Hepatocyte (in vitro differentiated cells): ENCODE measurements around the gene ARL13B. TPM values are rescaled to one million over a fixed set of nuclear protein-coding genes. Genes with fewer than 3 reads are reported as not detected.

ENCODE experiments used
- DNase-seq: peaks from one replicate; pipeline ENCODE4 v3.0.0-alpha.2; 2016; ENCODE audit warnings: low spot score
- H2AFZ ChIP-seq: fragments of 200-600 bp; sonication (generic); 2 replicates; pipeline ENCODE4 v1.6.0; 2016; ENCODE audit warnings: antibody characterized with exemption, mild to moderate bottlenecking
- H3K27ac ChIP-seq: fragments of 200-600 bp; sonication (generic); 2 replicates; pipeline ENCODE4 v1.5.1; 2016; ENCODE audit warnings: mild to moderate bottlenecking
- H3K27me3 ChIP-seq: fragments of 200-600 bp; sonication (generic); 2 replicates; pipeline ENCODE4 v1.6.1; 2016
- H3K36me3 ChIP-seq: fragments of 200-600 bp; sonication (generic); replicated peaks from 2 replicates; pipeline ENCODE4 v1.5.1; 2016; ENCODE audit warnings: low read depth; ENCODE audit not compliant: insufficient read depth
- H3K4me1 ChIP-seq: fragments of 200-600 bp; sonication (generic); 2 replicates; pipeline ENCODE4 v1.5.1; 2016; ENCODE audit warnings: mild to moderate bottlenecking, moderate library complexity; ENCODE audit not compliant: insufficient read depth
- H3K4me2 ChIP-seq: fragments of 200-600 bp; sonication (generic); 2 replicates; pipeline ENCODE4 v1.6.0; 2016
- H3K4me3 ChIP-seq: fragments of 200-600 bp; sonication (generic); 2 replicates; pipeline ENCODE4 v1.5.1; 2016; ENCODE audit warnings: mild to moderate bottlenecking
- H3K79me2 ChIP-seq: fragments of 200-600 bp; sonication (generic); 2 replicates; pipeline ENCODE4 v1.6.0; 2017; ENCODE audit warnings: mild to moderate bottlenecking
- H3K9me2 ChIP-seq: fragments of 200-600 bp; sonication (generic); replicated peaks from 2 replicates; pipeline ENCODE4 v1.6.0; 2017; ENCODE audit warnings: mild to moderate bottlenecking; ENCODE audit not compliant: insufficient read depth
- H3K9me3 ChIP-seq: fragments of 200-600 bp; sonication (generic); 2 replicates; pipeline ENCODE4 v1.5.1; 2016; ENCODE audit warnings: low read depth, mild to moderate bottlenecking
- H4K20me1 ChIP-seq: fragments of 200-600 bp; sonication (generic); 2 replicates; pipeline ENCODE4 v1.6.0; 2016; ENCODE audit warnings: mild to moderate bottlenecking; ENCODE audit not compliant: insufficient read depth, poor library complexity, severe bottlenecking
- EZH2 ChIP-seq: fragments of 200-600 bp; sonication (generic); IDR thresholded peaks from 2 replicates; pipeline ENCODE4 v1.6.1; 2016; ENCODE audit warnings: antibody characterized with exemption, mild to moderate bottlenecking, borderline replicate concordance
- EZH2phosphoT487 ChIP-seq: fragments of 200-600 bp; sonication (generic); IDR thresholded peaks from one replicate; pipeline ENCODE4 v1.6.1; 2018; ENCODE audit warnings: antibody characterized with exemption, mild to moderate bottlenecking, low read depth, moderate library complexity; ENCODE audit not compliant: unreplicated experiment, severe bottlenecking
- whole genome bisulfite sequencing: methylation state at CpG from one replicate; pipeline ENCODE4 v1.1.6; 2016; ENCODE audit warnings: low lambda C conversion rate; ENCODE audit errors: missing lambda C conversion rate; 5-methylcytosine and 5-hydroxymethylcytosine counted together
- polyA plus RNA-seq: library from polyadenylated mRNA; unstranded; fragments of >200 nt; fragmentation: Nextera tagmentation; extraction: Ambion mirVana; gene quantifications from 2 replicates; pipeline ENCODE4 v1.2.1, GENCODE V29; 2016
- total RNA-seq: library from RNA; depleted of rRNA; stranded (reverse); fragments of >200 nt; gene quantifications from 2 replicates; pipeline ENCODE4 v1.2.3, GENCODE V29; 2014
- TF ChIP-seq, protein P1 (sequence below): fragments of 200-600 bp; sonication (generic); IDR thresholded peaks from 2 replicates; pipeline ENCODE4 v1.5.1; 2016; ENCODE audit warnings: antibody characterized with exemption, mild to moderate bottlenecking; ENCODE audit not compliant: poor library complexity

Gene ARL13B
- total and polyA plus RNA-seq, 2 experiments from 2014 or later = 6.2 to 10.4 TPM

GRCh38 chr3:94064243-94064860 lies 84.4 kb downstream of the ARL13B start:
- no peaks in the 10 kb centered on the region for H4K20me1 ChIP-seq
- H3K4me2 ChIP-seq = peak overlapping the region; percentile 83
- no peak overlapping the region for H3K27ac ChIP-seq
- 90% methylated on average over 6 of the region's 6 CpGs for WGBS
- no peaks in the 10 kb centered on the region for H3K36me3 ChIP-seq
- peaks cover 27% of the 10 kb centered on the region for H3K79me2 ChIP-seq
- no peak for DNase-seq
- H3K4me3 ChIP-seq = no peak overlapping the region
- no peaks in the 10 kb centered on the region for H3K9me2 ChIP-seq
- H3K9me3 ChIP-seq = no peaks in the 10 kb centered on the region
- H3K4me1 ChIP-seq = peaks cover 4% of the 10 kb centered on the region
- TF ChIP-seq, protein P1, sequence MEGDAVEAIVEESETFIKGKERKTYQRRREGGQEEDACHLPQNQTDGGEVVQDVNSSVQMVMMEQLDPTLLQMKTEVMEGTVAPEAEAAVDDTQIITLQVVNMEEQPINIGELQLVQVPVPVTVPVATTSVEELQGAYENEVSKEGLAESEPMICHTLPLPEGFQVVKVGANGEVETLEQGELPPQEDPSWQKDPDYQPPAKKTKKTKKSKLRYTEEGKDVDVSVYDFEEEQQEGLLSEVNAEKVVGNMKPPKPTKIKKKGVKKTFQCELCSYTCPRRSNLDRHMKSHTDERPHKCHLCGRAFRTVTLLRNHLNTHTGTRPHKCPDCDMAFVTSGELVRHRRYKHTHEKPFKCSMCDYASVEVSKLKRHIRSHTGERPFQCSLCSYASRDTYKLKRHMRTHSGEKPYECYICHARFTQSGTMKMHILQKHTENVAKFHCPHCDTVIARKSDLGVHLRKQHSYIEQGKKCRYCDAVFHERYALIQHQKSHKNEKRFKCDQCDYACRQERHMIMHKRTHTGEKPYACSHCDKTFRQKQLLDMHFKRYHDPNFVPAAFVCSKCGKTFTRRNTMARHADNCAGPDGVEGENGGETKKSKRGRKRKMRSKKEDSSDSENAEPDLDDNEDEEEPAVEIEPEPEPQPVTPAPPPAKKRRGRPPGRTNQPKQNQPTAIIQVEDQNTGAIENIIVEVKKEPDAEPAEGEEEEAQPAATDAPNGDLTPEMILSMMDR = no peak
- no peak for TF ChIP-seq EZH2phosphoT487
- H3K27me3 ChIP-seq = no peaks in the 10 kb centered on the region
- no peak overlapping the region for H2AFZ ChIP-seq

DNA sequence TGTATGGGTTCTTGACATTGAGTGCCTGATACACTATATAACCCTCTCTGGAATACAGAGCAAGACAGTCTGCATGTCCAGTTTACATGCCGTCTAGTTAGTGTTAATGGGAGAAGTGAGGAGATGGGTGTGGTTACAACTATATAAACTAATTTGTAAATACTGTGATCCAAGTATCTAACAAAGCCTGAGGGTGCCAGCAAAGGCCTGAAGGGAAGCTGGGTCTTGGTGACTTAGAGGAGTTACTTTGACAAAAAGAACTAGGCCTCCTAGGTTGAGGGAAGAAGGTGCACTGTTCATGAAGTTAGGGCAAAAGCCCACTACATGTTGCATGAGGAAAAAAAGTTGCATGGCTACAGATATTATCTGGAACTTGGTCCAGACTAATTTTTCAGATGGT lies 85.2 kb downstream of the ARL13B start:
- peak overlapping the region; percentile 83 for H3K4me2 ChIP-seq
- DNase-seq = no peak
- 71% methylated on average over 1 of the region's 1 CpG for WGBS

DNA sequence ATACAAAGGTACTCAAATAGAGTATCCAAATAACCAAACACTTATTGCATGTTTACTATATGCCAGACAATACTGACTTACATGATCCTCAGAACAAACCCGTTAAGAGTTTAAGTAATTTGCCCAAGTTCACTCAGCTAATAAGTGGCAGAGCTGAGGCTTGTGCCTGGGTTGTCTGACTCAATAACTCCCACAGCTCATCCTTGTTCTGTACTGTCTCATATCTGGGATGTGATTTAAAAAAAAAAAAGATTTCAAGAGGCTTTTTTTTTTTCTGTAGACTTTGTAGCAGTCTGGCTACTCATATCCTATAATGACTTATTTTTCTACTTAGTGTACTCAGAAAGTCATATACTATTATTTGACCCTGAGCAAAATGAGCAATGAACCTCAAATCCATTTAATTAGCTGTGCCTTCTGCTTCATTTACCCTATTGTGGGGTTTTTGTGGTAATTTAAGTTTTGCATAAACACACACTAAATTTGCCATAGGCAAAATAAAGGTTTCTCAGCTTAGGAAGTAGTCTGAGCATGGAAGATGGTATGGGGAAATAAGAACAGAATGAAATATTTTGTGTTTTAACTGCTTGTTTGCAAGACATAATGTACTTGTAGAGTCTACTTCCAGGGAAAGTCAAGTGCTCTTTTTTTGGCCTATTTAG lies 86.0 kb downstream of the ARL13B start:
- H3K79me2 ChIP-seq = peaks cover 31% of the 10 kb centered on the region
- no peaks in the 10 kb centered on the region for H3K9me2 ChIP-seq
- peaks cover 4% of the 10 kb centered on the region for H3K4me1 ChIP-seq
- no peak overlapping the region for H3K4me2 ChIP-seq
- no peaks in the 10 kb centered on the region for H3K27me3 ChIP-seq
- no peak for TF ChIP-seq EZH2phosphoT487
- no peak for TF ChIP-seq EZH2
- TF ChIP-seq, protein P1 = no peak
- H3K27ac ChIP-seq = no peak overlapping the region
- H4K20me1 ChIP-seq = no peaks in the 10 kb centered on the region
- H3K4me3 ChIP-seq = no peak overlapping the region
- no peak overlapping the region for H2AFZ ChIP-seq
- 91% methylated on average over 1 of the region's 1 CpG for WGBS
- H3K9me3 ChIP-seq = no peaks in the 10 kb centered on the region
- DNase-seq = no peak
- no peaks in the 10 kb centered on the region for H3K36me3 ChIP-seq

More for the DNA sequence above, 85.2 kb downstream of the ARL13B start:
- Histone ChIP-seq H3K9me2 (no peaks in the 10 kb centered on the region), H4K20me1 (no peaks in the 10 kb centered on the region), H3K36me3 (no peaks in the 10 kb centered on the region), H3K4me3 (no peak overlapping the region), H3K9me3 (no peaks in the 10 kb centered on the region), H2AFZ (no peak overlapping the region), H3K4me1 (peaks cover 4% of the 10 kb centered on the region), H3K27me3 (no peaks in the 10 kb centered on the region), H3K79me2 (peaks cover 30% of the 10 kb centered on the region), H3K27ac (no peak overlapping the region)
- TF ChIP-seq EZH2phosphoT487 = no peak
